ENCODE data around the gene EMC8. TPM values are rescaled to one million over a fixed set of nuclear protein-coding genes. Genes with fewer than 3 reads are reported as not detected.
"Not testable (repeated sequence)": the region's sequence is repeated elsewhere in the genome, so short reads cannot be mapped to it uniquely, and the experiment has no call there.

Gene EMC8
- total RNA-seq, 1 donor from 2014 or later = 22.5 TPM

DNA sequence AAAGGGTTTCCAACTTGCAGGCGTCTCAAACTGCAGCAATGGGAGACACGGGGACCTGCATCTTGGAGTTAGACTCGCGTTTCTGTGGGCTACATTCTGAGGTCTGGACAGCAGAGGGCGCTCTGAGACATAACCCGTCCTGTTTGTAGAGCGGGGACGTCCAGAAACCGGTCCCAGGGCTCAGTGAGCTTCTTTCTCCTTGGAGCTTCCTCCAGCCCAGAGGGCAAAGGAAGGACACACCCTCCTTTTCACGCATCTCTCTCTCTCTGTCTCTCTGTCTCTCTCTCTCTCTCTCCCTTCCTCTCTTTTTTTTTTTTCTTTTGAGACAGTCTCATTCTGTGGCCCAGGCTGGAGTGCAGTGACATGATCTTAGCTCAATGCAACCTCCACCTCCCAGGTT is 19.9 kb upstream of the EMC8 start:
- intact Hi-C loops (cut with micrococcal nuclease) = no loop called here

DNA sequence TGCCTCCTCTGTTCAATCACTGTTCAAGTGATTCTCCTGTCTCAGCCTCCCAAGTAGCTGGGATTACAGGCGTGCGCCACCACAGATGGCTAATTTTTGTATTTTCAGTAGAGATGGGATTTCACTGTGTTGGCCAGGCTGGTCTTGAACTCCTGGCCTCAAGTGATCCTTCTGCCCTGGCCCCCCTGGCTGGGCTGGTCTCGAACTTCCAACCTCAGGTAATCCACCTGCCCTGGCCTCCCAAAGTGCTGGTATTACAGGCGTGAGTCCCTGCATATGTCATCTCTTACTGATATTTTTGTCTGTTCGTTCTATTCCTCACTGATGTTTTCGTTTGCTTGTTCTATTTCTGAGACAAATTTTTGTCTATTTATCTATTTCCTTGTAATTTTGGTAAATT is 17.9 kb upstream of the EMC8 start:
- H3K27me3 ChIP-seq (ENCODE audit: low read depth) = peaks cover 84% of the 10 kb centered on the region
- DNase-seq; H3K9me3 ChIP-seq (replicated peaks); H3K27ac ChIP-seq (replicated peaks); intact Hi-C loops (cut with micrococcal nuclease); H3K36me3 ChIP-seq; H3K4me1 ChIP-seq; H3K4me3 ChIP-seq: not testable (repeated sequence)

More for the DNA sequence above, 19.9 kb upstream of the EMC8 start:
- H3K4me3 ChIP-seq = no peak overlapping the region
- peak; percentile 79 for TF ChIP-seq CTCF (IDR thresholded peaks at IDR 0.05; ENCODE audit: borderline replicate concordance)
- H3K27me3 ChIP-seq (ENCODE audit: low read depth) = peaks cover 76% of the 10 kb centered on the region
- DNase-seq = peak; percentile 80
- no peak overlapping the region for H3K27ac ChIP-seq (replicated peaks)
- no peaks in the 10 kb centered on the region for H3K9me3 ChIP-seq (replicated peaks)
- no peaks in the 10 kb centered on the region for H3K36me3 ChIP-seq
- no peaks in the 10 kb centered on the region for H3K4me1 ChIP-seq

DNA sequence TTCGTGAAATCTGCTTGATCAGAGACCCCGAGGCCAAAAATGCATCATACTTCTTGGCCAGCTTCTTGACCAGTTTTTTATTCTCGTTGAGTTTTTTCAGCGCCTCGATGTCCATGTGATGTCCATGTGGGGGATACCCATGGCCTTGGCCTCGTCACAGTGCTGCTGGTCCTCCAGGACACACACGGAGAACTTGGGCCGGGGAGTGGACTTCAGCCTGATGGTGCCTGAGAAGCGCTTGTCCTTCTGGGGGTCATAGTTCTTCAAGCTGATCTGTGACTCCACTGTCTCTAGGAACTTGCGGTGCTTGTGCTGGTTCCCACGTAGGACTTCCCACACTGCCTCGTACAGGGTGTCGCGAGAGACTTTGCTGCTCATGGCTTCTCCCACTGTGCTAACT is 16.8 kb upstream of the EMC8 start:
- intact Hi-C loops (cut with micrococcal nuclease) = no loop called here
- Histone ChIP-seq H3K27ac (replicated peaks) (no peak overlapping the region), H3K4me1 (no peaks in the 10 kb centered on the region), H3K36me3 (no peaks in the 10 kb centered on the region), H3K4me3 (no peak overlapping the region), H3K27me3 (ENCODE audit: low read depth) (peaks cover 86% of the 10 kb centered on the region), H3K9me3 (replicated peaks) (no peaks in the 10 kb centered on the region)
- no peak for TF ChIP-seq CTCF (IDR thresholded peaks at IDR 0.05; ENCODE audit: borderline replicate concordance)
- DNase-seq = no peak

GRCh38 chr16:85812811-85813700 is 13.7 kb upstream of the EMC8 start:
- no peak for DNase-seq
- intact Hi-C loops (cut with micrococcal nuclease) = no loop called here
- H3K36me3 ChIP-seq = no peaks in the 10 kb centered on the region
- H3K4me3 ChIP-seq = no peak overlapping the region
- no peak overlapping the region for H3K27ac ChIP-seq (replicated peaks)
- H3K9me3 ChIP-seq (replicated peaks) = no peaks in the 10 kb centered on the region
- TF ChIP-seq CTCF (IDR thresholded peaks at IDR 0.05; ENCODE audit: borderline replicate concordance) = no peak
- H3K4me1 ChIP-seq = no peaks in the 10 kb centered on the region
- peaks cover 72% of the 10 kb centered on the region for H3K27me3 ChIP-seq (ENCODE audit: low read depth)

- DNase-seq = no peak
Measured at GRCh38 chr16:85812031-85812807, 12.9 kb upstream of the EMC8 start.

More at GRCh38 chr16:85812031-85812807, 12.9 kb upstream of the EMC8 start:
- Histone ChIP-seq H3K36me3 (no peaks in the 10 kb centered on the region), H3K4me3 (no peak overlapping the region), H3K27me3 (ENCODE audit: low read depth) (peaks cover 64% of the 10 kb centered on the region), H3K27ac (replicated peaks) (no peak overlapping the region), H3K9me3 (replicated peaks) (no peaks in the 10 kb centered on the region), H3K4me1 (no peaks in the 10 kb centered on the region)
- intact Hi-C loops (cut with micrococcal nuclease) = no loop called here
- TF ChIP-seq CTCF (IDR thresholded peaks at IDR 0.05; ENCODE audit: borderline replicate concordance) = no peak
